Mammary epithelial cell (primary cell): ENCODE measurements around the gene NRF1.

ENCODE experiments used
- CTCF ChIP-seq, 2 donors: IDR thresholded peaks in 1 of 2; conservative IDR thresholded peaks in 1 of 2; 2 replicates each; pipeline ENCODE4 v1.5.1; 2011 to 2012; ENCODE audit warnings: inconsistent platforms in 2 of 2, low read length in 2 of 2, mild to moderate bottlenecking in 2 of 2, control low read depth in 1 of 2, low read depth in 1 of 2; ENCODE audit not compliant: insufficient read depth in 1 of 2; ENCODE audit errors: extremely low read depth in 1 of 2
- EZH2 ChIP-seq: IDR thresholded peaks from 2 replicates; pipeline ENCODE4 v1.6.1; 2012; ENCODE audit warnings: low read length, inconsistent platforms, borderline replicate concordance

DNA sequence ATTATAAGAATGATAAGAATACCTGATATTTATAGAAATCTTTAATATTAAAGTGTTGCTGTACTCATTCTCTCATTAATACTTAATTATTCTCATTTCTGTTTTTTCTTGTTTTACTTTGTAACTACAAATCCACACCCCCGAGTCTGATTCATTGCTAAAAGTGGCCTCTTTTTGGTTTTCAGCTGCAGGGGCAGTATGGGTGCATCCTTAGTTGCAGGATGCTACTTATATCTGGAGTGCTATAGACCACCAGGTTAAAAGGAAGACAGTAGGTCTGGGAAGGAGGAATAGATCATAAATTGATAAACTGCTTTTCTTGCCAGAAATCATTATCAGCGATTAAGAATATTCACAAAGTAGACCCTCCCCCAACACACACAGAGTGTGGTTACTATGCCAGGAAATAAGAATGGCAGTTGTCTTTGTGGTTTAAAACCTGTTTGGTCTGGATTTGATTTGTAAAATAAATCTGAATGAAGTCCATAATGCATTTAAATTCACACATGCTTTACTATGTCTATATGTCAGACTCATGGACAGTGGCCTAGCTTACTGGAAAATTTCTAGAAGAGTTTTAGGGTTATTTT lies 96.5 kb downstream of the NRF1 start:
- no peak for TF ChIP-seq CTCF (conservative IDR thresholded peaks at IDR 0.05 in 1 of 2, IDR thresholded peaks at IDR 0.05 in 1 of 2; ENCODE audit: extremely low read depth in 1 of 2, insufficient read depth in 1 of 2, low read depth in 1 of 2, low read length in 2 of 2)
- TF ChIP-seq EZH2 = no peak
